Measurements from ENCODE around the gene RNF217.

Gene RNF217

DNA sequence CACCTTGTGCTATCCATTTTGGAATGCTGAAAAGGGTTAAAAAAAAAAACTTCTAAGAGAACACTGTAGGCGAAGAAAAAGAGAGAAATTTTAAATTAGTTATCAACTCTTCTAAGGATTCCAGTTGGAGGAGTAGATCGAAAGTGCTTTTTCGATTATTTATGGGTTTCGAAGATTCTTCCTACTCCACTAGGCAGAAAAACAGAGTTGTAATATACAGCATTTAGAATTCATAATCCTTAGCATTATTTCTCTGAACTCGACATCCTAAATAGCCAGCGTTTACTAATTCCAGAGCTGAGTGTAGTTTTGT is 817 bp upstream of the RNF217 start:
- TF ChIP-seq, protein P1, sequence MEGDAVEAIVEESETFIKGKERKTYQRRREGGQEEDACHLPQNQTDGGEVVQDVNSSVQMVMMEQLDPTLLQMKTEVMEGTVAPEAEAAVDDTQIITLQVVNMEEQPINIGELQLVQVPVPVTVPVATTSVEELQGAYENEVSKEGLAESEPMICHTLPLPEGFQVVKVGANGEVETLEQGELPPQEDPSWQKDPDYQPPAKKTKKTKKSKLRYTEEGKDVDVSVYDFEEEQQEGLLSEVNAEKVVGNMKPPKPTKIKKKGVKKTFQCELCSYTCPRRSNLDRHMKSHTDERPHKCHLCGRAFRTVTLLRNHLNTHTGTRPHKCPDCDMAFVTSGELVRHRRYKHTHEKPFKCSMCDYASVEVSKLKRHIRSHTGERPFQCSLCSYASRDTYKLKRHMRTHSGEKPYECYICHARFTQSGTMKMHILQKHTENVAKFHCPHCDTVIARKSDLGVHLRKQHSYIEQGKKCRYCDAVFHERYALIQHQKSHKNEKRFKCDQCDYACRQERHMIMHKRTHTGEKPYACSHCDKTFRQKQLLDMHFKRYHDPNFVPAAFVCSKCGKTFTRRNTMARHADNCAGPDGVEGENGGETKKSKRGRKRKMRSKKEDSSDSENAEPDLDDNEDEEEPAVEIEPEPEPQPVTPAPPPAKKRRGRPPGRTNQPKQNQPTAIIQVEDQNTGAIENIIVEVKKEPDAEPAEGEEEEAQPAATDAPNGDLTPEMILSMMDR (conservative IDR thresholded peaks at IDR 0.05; ENCODE audit: low read length), result no peak
- no peak for TF ChIP-seq EZH2phosphoT487 (IDR thresholded peaks at IDR 0.05; ENCODE audit: borderline replicate concordance)
- Histone ChIP-seq H3K4me3 (ENCODE audit: low read length, poor library complexity, severe bottlenecking) (no peak overlapping the region), H3K79me2 (ENCODE audit: insufficient read depth, low read length) (no peaks in the 10 kb centered on the region)

DNA sequence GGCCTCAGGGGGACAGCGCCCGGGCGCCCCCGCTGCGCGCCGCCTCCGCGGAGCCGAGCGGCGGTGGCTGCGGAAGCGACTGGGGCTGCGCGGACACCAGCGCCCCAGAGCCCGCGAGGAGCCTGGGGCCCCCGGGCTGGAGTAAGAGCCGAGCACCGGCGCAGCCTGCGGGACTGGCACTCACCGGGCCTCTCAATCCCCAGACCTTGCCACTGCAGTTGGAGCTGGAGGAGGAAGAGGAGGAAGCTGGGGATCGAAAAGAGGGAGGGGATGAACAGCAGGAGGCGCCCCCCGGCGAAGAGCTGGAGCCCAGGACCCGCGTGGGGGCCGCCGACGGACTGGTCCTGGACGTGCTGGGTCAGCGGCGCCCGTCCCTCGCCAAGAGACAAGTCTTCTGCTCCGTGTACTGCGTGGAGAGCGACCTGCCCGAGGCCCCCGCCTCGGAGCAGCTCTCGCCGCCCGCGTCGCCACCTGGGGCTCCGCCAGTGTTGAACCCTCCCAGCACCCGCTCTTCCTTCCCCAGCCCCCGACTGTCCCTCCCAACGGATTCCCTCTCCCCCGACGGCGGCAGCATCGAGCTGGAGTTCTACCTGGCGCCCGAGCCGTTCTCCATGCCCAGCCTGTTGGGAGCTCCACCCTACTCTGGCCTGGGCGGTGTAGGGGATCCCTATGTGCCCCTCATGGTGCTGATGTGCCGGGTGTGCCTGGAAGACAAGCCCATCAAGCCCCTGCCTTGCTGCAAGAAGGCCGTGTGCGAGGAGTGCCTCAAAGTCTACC is 590 bp downstream of the RNF217 start:
- no peaks in the 10 kb centered on the region for H3K4me1 ChIP-seq (ENCODE audit: insufficient read depth, low read length, poor library complexity, severe bottlenecking)
- no peaks in the 10 kb centered on the region for H3K9me2 ChIP-seq (replicated peaks; ENCODE audit: low read depth, low read length)
- no peaks in the 10 kb centered on the region for H3K9me3 ChIP-seq (ENCODE audit: insufficient read depth, low read depth, low read length)
- H4K20me1 ChIP-seq (ENCODE audit: insufficient read depth, low read length, poor library complexity, severe bottlenecking), result no peaks in the 10 kb centered on the region
- H3K4me2 ChIP-seq (ENCODE audit: low read depth, low read length, poor library complexity, severe bottlenecking), result no peak overlapping the region
- no peaks in the 10 kb centered on the region for H3K27me3 ChIP-seq (ENCODE audit: insufficient read depth, low read length, poor library complexity, severe bottlenecking)
- no peaks in the 10 kb centered on the region for H3K79me2 ChIP-seq (ENCODE audit: insufficient read depth, low read length)
- H3K36me3 ChIP-seq (ENCODE audit: insufficient read depth, low read length), result no peaks in the 10 kb centered on the region
- no peak overlapping the region for H3K9ac ChIP-seq (ENCODE audit: low read depth, low read length, poor library complexity, severe bottlenecking)
- H2AFZ ChIP-seq (ENCODE audit: low read length), result no peak overlapping the region
- TF ChIP-seq, protein P1 (conservative IDR thresholded peaks at IDR 0.05; ENCODE audit: low read length), result no peak
- H3K4me3 ChIP-seq (ENCODE audit: low read length, poor library complexity, severe bottlenecking), result no peak overlapping the region
- H3F3A ChIP-seq (ENCODE audit: low read depth), result no peaks in the 10 kb centered on the region

More for the DNA sequence above, 817 bp upstream of the RNF217 start:
- Histone ChIP-seq H4K20me1 (ENCODE audit: insufficient read depth, low read length, poor library complexity, severe bottlenecking) (no peaks in the 10 kb centered on the region), H3K9me3 (ENCODE audit: insufficient read depth, low read depth, low read length) (no peaks in the 10 kb centered on the region), H3K9ac (ENCODE audit: low read depth, low read length, poor library complexity, severe bottlenecking) (no peak overlapping the region), H3K27me3 (ENCODE audit: insufficient read depth, low read length, poor library complexity, severe bottlenecking) (no peaks in the 10 kb centered on the region), H3K4me1 (ENCODE audit: insufficient read depth, low read length, poor library complexity, severe bottlenecking) (no peaks in the 10 kb centered on the region), H3K4me2 (ENCODE audit: low read depth, low read length, poor library complexity, severe bottlenecking) (no peak overlapping the region), H3F3A (ENCODE audit: low read depth) (no peaks in the 10 kb centered on the region), H2AFZ (ENCODE audit: low read length) (no peak overlapping the region), H3K36me3 (ENCODE audit: insufficient read depth, low read length) (no peaks in the 10 kb centered on the region), H3K9me2 (replicated peaks; ENCODE audit: low read depth, low read length) (no peaks in the 10 kb centered on the region)

DNA sequence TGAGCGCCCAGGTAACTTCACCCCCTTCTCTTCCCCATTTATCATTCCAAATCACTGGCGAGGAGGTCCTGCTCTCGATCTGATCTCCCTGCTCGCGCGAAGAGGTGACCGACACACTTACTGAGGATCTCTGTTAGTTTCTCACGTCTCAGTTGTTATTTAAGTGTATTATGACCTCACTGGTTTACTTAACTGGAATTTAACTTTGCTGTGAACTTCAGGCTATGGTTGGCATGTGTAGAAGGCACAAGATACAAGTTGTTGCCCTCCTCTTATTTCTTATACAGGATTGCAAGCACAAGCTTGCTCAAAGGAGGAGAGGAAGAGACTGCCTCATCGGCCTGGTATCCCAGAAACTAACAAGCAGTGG is 1.2 kb downstream of the RNF217 start:
- H4K20me1 ChIP-seq (ENCODE audit: insufficient read depth, low read length, poor library complexity, severe bottlenecking), result no peaks in the 10 kb centered on the region
- no peaks in the 10 kb centered on the region for H3K27me3 ChIP-seq (ENCODE audit: insufficient read depth, low read length, poor library complexity, severe bottlenecking)
- H3K9ac ChIP-seq (ENCODE audit: low read depth, low read length, poor library complexity, severe bottlenecking), result no peak overlapping the region
- no peak overlapping the region for H2AFZ ChIP-seq (ENCODE audit: low read length)
- no peaks in the 10 kb centered on the region for H3F3A ChIP-seq (ENCODE audit: low read depth)
- H3K4me3 ChIP-seq (ENCODE audit: low read length, poor library complexity, severe bottlenecking), result no peak overlapping the region
- TF ChIP-seq, protein P1 (conservative IDR thresholded peaks at IDR 0.05; ENCODE audit: low read length), result no peak
- TF ChIP-seq EZH2phosphoT487 (IDR thresholded peaks at IDR 0.05; ENCODE audit: borderline replicate concordance), result no peak
- H3K9me2 ChIP-seq (replicated peaks; ENCODE audit: low read depth, low read length), result no peaks in the 10 kb centered on the region
- no peaks in the 10 kb centered on the region for H3K36me3 ChIP-seq (ENCODE audit: insufficient read depth, low read length)
- no peaks in the 10 kb centered on the region for H3K9me3 ChIP-seq (ENCODE audit: insufficient read depth, low read depth, low read length)
- H3K4me1 ChIP-seq (ENCODE audit: insufficient read depth, low read length, poor library complexity, severe bottlenecking), result no peaks in the 10 kb centered on the region
- H3K4me2 ChIP-seq (ENCODE audit: low read depth, low read length, poor library complexity, severe bottlenecking), result no peak overlapping the region
- H3K79me2 ChIP-seq (ENCODE audit: insufficient read depth, low read length), result no peaks in the 10 kb centered on the region

Measured in Loucy (cell line).